SU-DHL-6 (cell line): ENCODE data around the gene SRSF1.

Source experiments
- EZH2phosphoT487 ChIP-seq: fragments of 200-600 bp; sonication (generic), shearing (Covaris generic); conservative IDR thresholded peaks from 2 replicates; pipeline ENCODE4 v1.6.1; 2018; ENCODE audit warnings: mild to moderate bottlenecking, antibody characterized with exemption, low read length, moderate library complexity, mixed read lengths
- TF ChIP-seq, protein P1 (sequence below): fragments of 200-600 bp; sonication (generic); IDR thresholded peaks from one replicate; pipeline ENCODE4 v1.5.1; 2017; ENCODE audit warnings: antibody characterized with exemption, mild to moderate bottlenecking, low read length, moderate library complexity; ENCODE audit not compliant: insufficient read depth, poor library complexity, severe bottlenecking

DNA sequence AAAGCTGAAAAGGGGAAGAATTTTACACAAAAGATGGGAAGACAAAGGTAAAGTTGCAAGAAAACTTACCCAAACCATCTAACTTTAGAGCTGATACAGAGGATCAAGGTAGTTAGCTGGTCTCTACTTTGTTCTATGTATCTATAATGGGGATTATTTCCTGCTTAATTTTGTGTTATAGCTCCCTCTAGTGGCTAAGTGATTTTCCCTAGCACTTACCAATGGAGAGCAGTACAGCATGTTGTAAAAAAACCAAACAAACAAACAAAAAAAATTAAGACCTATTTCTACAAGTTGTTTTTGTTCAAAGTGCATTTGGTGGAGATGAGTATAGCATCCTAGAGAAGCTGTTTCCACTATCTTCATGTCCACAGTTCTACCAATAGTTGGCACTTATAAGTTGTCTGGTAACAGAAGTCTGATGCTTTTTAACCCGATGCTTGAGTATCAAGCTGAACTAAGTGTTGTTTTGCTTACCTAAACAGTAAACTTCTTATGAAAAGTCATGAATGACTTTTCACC, 7.5 kb downstream of the SRSF1 start:
- TF ChIP-seq, protein P1, sequence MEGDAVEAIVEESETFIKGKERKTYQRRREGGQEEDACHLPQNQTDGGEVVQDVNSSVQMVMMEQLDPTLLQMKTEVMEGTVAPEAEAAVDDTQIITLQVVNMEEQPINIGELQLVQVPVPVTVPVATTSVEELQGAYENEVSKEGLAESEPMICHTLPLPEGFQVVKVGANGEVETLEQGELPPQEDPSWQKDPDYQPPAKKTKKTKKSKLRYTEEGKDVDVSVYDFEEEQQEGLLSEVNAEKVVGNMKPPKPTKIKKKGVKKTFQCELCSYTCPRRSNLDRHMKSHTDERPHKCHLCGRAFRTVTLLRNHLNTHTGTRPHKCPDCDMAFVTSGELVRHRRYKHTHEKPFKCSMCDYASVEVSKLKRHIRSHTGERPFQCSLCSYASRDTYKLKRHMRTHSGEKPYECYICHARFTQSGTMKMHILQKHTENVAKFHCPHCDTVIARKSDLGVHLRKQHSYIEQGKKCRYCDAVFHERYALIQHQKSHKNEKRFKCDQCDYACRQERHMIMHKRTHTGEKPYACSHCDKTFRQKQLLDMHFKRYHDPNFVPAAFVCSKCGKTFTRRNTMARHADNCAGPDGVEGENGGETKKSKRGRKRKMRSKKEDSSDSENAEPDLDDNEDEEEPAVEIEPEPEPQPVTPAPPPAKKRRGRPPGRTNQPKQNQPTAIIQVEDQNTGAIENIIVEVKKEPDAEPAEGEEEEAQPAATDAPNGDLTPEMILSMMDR: peak; percentile 95
- TF ChIP-seq EZH2phosphoT487: no peak
